ENCODE measurements around the gene CRYBG2.

DNA sequence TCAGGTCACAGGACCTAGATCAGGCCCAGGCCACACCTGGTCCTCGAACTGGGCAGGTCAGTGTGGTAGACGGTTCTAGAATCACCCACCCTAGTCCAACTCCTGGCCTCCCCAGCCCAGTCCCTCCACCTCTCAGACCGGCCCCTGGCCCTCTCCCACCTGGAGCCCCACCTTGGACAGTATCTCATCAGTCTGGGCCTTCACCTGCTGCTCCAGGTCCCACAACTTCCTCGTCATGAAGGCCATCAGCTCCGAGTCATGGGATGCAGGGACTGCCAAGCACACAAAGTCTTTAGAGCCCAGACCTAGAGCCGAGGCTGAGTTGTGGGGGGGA lies 56.2 kb downstream of the CRYBG2 start:
- TF ChIP-seq POLR2AphosphoS5 (IDR thresholded peaks at IDR 0.05) (no peak), RAD21 (conservative IDR thresholded peaks at IDR 0.05) (no peak), MXI1 (conservative IDR thresholded peaks at IDR 0.05; ENCODE audit: poor library complexity, severe bottlenecking) (no peak), EZH2 (IDR thresholded peaks at IDR 0.05; ENCODE audit: borderline replicate concordance, insufficient read depth, low read length, poor library complexity, severe bottlenecking) (no peak), SMC3 (conservative IDR thresholded peaks at IDR 0.05; ENCODE audit: poor library complexity) (no peak), EP300 (conservative IDR thresholded peaks at IDR 0.05; ENCODE audit: poor library complexity, severe bottlenecking) (no peak), TAF1 (IDR thresholded peaks at IDR 0.05; ENCODE audit: low read depth) (no peak)
- TF ChIP-seq, protein P1, sequence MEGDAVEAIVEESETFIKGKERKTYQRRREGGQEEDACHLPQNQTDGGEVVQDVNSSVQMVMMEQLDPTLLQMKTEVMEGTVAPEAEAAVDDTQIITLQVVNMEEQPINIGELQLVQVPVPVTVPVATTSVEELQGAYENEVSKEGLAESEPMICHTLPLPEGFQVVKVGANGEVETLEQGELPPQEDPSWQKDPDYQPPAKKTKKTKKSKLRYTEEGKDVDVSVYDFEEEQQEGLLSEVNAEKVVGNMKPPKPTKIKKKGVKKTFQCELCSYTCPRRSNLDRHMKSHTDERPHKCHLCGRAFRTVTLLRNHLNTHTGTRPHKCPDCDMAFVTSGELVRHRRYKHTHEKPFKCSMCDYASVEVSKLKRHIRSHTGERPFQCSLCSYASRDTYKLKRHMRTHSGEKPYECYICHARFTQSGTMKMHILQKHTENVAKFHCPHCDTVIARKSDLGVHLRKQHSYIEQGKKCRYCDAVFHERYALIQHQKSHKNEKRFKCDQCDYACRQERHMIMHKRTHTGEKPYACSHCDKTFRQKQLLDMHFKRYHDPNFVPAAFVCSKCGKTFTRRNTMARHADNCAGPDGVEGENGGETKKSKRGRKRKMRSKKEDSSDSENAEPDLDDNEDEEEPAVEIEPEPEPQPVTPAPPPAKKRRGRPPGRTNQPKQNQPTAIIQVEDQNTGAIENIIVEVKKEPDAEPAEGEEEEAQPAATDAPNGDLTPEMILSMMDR (IDR thresholded peaks at IDR 0.05; ENCODE audit: poor library complexity, severe bottlenecking), result no peak
- TF ChIP-seq, protein P2, sequence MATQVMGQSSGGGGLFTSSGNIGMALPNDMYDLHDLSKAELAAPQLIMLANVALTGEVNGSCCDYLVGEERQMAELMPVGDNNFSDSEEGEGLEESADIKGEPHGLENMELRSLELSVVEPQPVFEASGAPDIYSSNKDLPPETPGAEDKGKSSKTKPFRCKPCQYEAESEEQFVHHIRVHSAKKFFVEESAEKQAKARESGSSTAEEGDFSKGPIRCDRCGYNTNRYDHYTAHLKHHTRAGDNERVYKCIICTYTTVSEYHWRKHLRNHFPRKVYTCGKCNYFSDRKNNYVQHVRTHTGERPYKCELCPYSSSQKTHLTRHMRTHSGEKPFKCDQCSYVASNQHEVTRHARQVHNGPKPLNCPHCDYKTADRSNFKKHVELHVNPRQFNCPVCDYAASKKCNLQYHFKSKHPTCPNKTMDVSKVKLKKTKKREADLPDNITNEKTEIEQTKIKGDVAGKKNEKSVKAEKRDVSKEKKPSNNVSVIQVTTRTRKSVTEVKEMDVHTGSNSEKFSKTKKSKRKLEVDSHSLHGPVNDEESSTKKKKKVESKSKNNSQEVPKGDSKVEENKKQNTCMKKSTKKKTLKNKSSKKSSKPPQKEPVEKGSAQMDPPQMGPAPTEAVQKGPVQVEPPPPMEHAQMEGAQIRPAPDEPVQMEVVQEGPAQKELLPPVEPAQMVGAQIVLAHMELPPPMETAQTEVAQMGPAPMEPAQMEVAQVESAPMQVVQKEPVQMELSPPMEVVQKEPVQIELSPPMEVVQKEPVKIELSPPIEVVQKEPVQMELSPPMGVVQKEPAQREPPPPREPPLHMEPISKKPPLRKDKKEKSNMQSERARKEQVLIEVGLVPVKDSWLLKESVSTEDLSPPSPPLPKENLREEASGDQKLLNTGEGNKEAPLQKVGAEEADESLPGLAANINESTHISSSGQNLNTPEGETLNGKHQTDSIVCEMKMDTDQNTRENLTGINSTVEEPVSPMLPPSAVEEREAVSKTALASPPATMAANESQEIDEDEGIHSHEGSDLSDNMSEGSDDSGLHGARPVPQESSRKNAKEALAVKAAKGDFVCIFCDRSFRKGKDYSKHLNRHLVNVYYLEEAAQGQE (IDR thresholded peaks at IDR 0.05; ENCODE audit: borderline replicate concordance), result no peak

Data from neural cell (in vitro differentiated cells).